ENCODE data around the gene PROP1.
"Not testable (repeated sequence)": the region's sequence is repeated elsewhere in the genome, so short reads cannot be mapped to it uniquely, and the experiment has no call there.

PROP1 gene

GRCh38 chr5:177943805-177944736 is 52.0 kb downstream of the PROP1 start:
- peak in 3 of 5 experiments; percentile 7 to 66 (median 22) for DNase-seq

- DNase-seq, result not testable (repeated sequence)
These were observed 53.1 kb downstream of the PROP1 start for GRCh38 chr5:177942896-177943295.

Measured in T-helper 2 cell (primary cell).